Hepatocyte (in vitro differentiated cells): Measurements from ENCODE around the gene ABR. TPM values are rescaled to one million over a fixed set of nuclear protein-coding genes. Genes with fewer than 3 reads are reported as not detected.

Experiments
- DNase-seq: peaks from one replicate; pipeline ENCODE4 v3.0.0-alpha.2; 2016; ENCODE audit warnings: low spot score
- H2AFZ ChIP-seq: fragments of 200-600 bp; sonication (generic); 2 replicates; pipeline ENCODE4 v1.6.0; 2016; ENCODE audit warnings: antibody characterized with exemption, mild to moderate bottlenecking
- H3K27ac ChIP-seq: fragments of 200-600 bp; sonication (generic); 2 replicates; pipeline ENCODE4 v1.5.1; 2016; ENCODE audit warnings: mild to moderate bottlenecking
- H3K27me3 ChIP-seq: fragments of 200-600 bp; sonication (generic); 2 replicates; pipeline ENCODE4 v1.6.1; 2016
- H3K36me3 ChIP-seq: fragments of 200-600 bp; sonication (generic); replicated peaks from 2 replicates; pipeline ENCODE4 v1.5.1; 2016; ENCODE audit warnings: low read depth; ENCODE audit not compliant: insufficient read depth
- H3K4me1 ChIP-seq: fragments of 200-600 bp; sonication (generic); 2 replicates; pipeline ENCODE4 v1.5.1; 2016; ENCODE audit warnings: mild to moderate bottlenecking, moderate library complexity; ENCODE audit not compliant: insufficient read depth
- H3K4me2 ChIP-seq: fragments of 200-600 bp; sonication (generic); 2 replicates; pipeline ENCODE4 v1.6.0; 2016
- H3K4me3 ChIP-seq: fragments of 200-600 bp; sonication (generic); 2 replicates; pipeline ENCODE4 v1.5.1; 2016; ENCODE audit warnings: mild to moderate bottlenecking
- H3K79me2 ChIP-seq: fragments of 200-600 bp; sonication (generic); 2 replicates; pipeline ENCODE4 v1.6.0; 2017; ENCODE audit warnings: mild to moderate bottlenecking
- H3K9me2 ChIP-seq: fragments of 200-600 bp; sonication (generic); replicated peaks from 2 replicates; pipeline ENCODE4 v1.6.0; 2017; ENCODE audit warnings: mild to moderate bottlenecking; ENCODE audit not compliant: insufficient read depth
- H3K9me3 ChIP-seq: fragments of 200-600 bp; sonication (generic); 2 replicates; pipeline ENCODE4 v1.5.1; 2016; ENCODE audit warnings: low read depth, mild to moderate bottlenecking
- H4K20me1 ChIP-seq: fragments of 200-600 bp; sonication (generic); 2 replicates; pipeline ENCODE4 v1.6.0; 2016; ENCODE audit warnings: mild to moderate bottlenecking; ENCODE audit not compliant: insufficient read depth, poor library complexity, severe bottlenecking
- EZH2 ChIP-seq: fragments of 200-600 bp; sonication (generic); IDR thresholded peaks from 2 replicates; pipeline ENCODE4 v1.6.1; 2016; ENCODE audit warnings: antibody characterized with exemption, mild to moderate bottlenecking, borderline replicate concordance
- EZH2phosphoT487 ChIP-seq: fragments of 200-600 bp; sonication (generic); IDR thresholded peaks from one replicate; pipeline ENCODE4 v1.6.1; 2018; ENCODE audit warnings: antibody characterized with exemption, mild to moderate bottlenecking, low read depth, moderate library complexity; ENCODE audit not compliant: unreplicated experiment, severe bottlenecking
- WGBS: methylation state at CpG from one replicate; pipeline ENCODE4 v1.1.6; 2016; ENCODE audit warnings: low lambda C conversion rate; ENCODE audit errors: missing lambda C conversion rate; 5-methylcytosine and 5-hydroxymethylcytosine counted together
- polyA plus RNA-seq: library from polyadenylated mRNA; unstranded; fragments of >200 nt; fragmentation: Nextera tagmentation; extraction: Ambion mirVana; gene quantifications from 2 replicates; pipeline ENCODE4 v1.2.1, GENCODE V29; 2016
- total RNA-seq: library from RNA; depleted of rRNA; stranded (reverse); fragments of >200 nt; gene quantifications from 2 replicates; pipeline ENCODE4 v1.2.3, GENCODE V29; 2014
- TF ChIP-seq, protein P1 (sequence below): fragments of 200-600 bp; sonication (generic); IDR thresholded peaks from 2 replicates; pipeline ENCODE4 v1.5.1; 2016; ENCODE audit warnings: antibody characterized with exemption, mild to moderate bottlenecking; ENCODE audit not compliant: poor library complexity

The ABR gene
- total and polyA plus RNA-seq, 2 experiments from 2014 or later = 26.8 to 51.5 TPM

DNA sequence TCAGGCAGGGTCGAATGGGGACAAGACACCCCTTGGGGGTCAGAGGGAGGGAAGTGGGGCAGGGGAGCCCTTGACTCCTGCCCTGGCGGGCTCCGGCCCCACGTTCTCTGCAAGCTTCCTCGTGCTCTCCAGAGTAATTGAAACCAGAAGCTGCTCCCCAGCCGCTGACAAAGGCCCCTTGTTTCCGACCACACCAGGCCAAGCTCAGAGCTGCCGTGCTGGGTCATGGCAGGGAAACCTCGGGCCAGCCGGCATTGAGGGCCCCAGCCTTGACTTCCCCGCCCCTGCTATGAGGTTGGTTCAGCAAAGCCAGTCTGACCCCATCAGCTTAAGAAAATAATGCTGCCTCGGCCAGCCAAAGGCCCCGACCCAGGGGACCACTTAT, 139.6 kb downstream of the ABR start:
- TF ChIP-seq EZH2phosphoT487 (no peak), EZH2 (no peak)
- TF ChIP-seq, protein P1, sequence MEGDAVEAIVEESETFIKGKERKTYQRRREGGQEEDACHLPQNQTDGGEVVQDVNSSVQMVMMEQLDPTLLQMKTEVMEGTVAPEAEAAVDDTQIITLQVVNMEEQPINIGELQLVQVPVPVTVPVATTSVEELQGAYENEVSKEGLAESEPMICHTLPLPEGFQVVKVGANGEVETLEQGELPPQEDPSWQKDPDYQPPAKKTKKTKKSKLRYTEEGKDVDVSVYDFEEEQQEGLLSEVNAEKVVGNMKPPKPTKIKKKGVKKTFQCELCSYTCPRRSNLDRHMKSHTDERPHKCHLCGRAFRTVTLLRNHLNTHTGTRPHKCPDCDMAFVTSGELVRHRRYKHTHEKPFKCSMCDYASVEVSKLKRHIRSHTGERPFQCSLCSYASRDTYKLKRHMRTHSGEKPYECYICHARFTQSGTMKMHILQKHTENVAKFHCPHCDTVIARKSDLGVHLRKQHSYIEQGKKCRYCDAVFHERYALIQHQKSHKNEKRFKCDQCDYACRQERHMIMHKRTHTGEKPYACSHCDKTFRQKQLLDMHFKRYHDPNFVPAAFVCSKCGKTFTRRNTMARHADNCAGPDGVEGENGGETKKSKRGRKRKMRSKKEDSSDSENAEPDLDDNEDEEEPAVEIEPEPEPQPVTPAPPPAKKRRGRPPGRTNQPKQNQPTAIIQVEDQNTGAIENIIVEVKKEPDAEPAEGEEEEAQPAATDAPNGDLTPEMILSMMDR = no peak
- H3K27ac ChIP-seq = peak overlapping the region; percentile 53

DNA sequence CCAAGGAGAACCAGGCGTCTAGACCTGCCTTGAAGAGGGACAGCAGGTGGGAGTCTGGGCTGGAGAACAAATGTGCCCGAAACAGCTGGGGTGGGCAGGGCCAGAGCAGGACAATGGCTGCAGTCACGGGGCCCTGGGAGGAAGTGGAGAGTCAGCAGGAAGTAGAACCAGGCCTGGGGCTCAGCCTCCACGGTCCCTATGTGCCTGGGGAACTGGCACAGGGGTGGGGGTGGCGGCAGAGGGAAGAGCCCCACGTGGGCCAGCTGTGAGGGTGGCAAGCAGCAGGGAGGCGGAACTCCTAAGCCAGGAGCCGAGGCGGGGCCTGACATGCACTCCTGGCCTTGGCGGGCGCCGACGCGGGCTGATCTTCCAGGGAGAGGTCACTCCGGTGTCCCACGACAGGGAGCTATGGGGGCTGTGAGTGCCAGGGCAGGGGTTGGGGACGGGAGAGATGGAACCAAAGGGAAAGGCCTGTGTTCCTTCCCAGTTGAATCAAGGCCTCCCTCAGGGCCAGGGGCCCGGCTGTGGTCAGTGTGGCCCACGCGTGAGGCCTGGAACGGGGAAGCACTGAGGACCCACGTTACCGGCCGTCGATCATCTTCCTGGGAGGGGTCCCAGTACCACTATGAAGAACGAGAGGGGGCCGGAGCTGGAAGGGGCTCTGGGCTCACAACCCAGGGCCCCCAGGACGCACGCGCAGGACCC, 140.1 kb downstream of the ABR start:
- H4K20me1 ChIP-seq = no peaks in the 10 kb centered on the region
- no peaks in the 10 kb centered on the region for H3K79me2 ChIP-seq
- peak overlapping the region; percentile 53 for H3K27ac ChIP-seq
- no peak overlapping the region for H3K4me3 ChIP-seq
- DNase-seq = no peak
- TF ChIP-seq EZH2 = no peak
- TF ChIP-seq EZH2phosphoT487 = no peak
- TF ChIP-seq, protein P1 = no peak
- H3K36me3 ChIP-seq = no peaks in the 10 kb centered on the region
- no peak overlapping the region for H2AFZ ChIP-seq
- no peaks in the 10 kb centered on the region for H3K9me2 ChIP-seq
- peaks cover 10% of the 10 kb centered on the region for H3K4me1 ChIP-seq
- WGBS = 90% methylated on average over 29 of the region's 30 CpGs
- H3K9me3 ChIP-seq = no peaks in the 10 kb centered on the region
- H3K27me3 ChIP-seq = no peaks in the 10 kb centered on the region
- no peak overlapping the region for H3K4me2 ChIP-seq

More for the DNA sequence above, 139.6 kb downstream of the ABR start:
- no peak overlapping the region for H3K4me2 ChIP-seq
- peaks cover 10% of the 10 kb centered on the region for H3K4me1 ChIP-seq
- no peak for DNase-seq
- WGBS = 81% methylated on average over 13 of the region's 13 CpGs
- H2AFZ ChIP-seq = no peak overlapping the region
- H3K9me2 ChIP-seq = no peaks in the 10 kb centered on the region
- H3K27me3 ChIP-seq = no peaks in the 10 kb centered on the region
- H3K9me3 ChIP-seq = no peaks in the 10 kb centered on the region
- H3K79me2 ChIP-seq = no peaks in the 10 kb centered on the region
- no peak overlapping the region for H3K4me3 ChIP-seq
- no peaks in the 10 kb centered on the region for H3K36me3 ChIP-seq
- H4K20me1 ChIP-seq = no peaks in the 10 kb centered on the region

DNA sequence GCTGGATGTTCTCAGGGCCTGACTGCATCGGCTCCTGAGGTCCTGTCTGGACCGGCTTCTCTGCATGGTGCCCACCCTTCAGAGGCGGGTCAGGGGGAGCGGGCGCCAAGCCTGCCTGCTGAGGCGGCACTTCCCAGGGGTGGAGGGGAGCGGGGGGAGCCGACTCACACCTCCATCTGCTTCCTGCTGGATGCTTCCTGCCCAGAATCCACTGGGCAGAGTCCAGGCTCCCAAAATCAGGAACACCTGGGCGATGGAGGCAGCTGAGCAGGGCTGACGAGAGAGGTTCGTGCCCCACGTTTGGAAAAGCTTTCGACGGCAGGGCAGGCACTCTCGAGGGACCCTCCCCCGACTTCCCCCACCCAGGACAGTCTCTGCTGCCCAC, 140.7 kb downstream of the ABR start:
- DNase-seq = no peak
- Histone ChIP-seq H3K9me2 (no peaks in the 10 kb centered on the region), H3K36me3 (no peaks in the 10 kb centered on the region), H3K27me3 (no peaks in the 10 kb centered on the region), H3K4me3 (no peak overlapping the region), H4K20me1 (no peaks in the 10 kb centered on the region), H3K79me2 (no peaks in the 10 kb centered on the region), H3K9me3 (no peaks in the 10 kb centered on the region), H3K4me1 (peaks cover 10% of the 10 kb centered on the region), H3K4me2 (no peak overlapping the region), H3K27ac (peak overlapping the region; percentile 65), H2AFZ (no peak overlapping the region)
- no peak for TF ChIP-seq EZH2
- no peak for TF ChIP-seq EZH2phosphoT487
- TF ChIP-seq, protein P1 = no peak
- 87% methylated on average over 16 of the region's 16 CpGs for WGBS
